Thoracic aorta (tissue), 2 donors: ENCODE measurements around the gene DMXL1. TPM values are rescaled to one million over a fixed set of nuclear protein-coding genes. Genes with fewer than 3 reads are reported as not detected.

ENCODE experiments used
- ATAC-seq: fragments of 150-250 bp; one replicate; pipeline ENCODE4 v1.8.0; 2017; ENCODE audit warnings: low read depth; ENCODE audit not compliant: insufficient number of reproducible peaks, low FRiP score
- DNase-seq: peaks from one replicate; pipeline ENCODE4 v3.0.0-alpha.2; 2020; ENCODE audit warnings: low spot score
- H3K27ac ChIP-seq, 2 donors: fragments of 200-600 bp; sonication (generic); 1 replicate in 1 of 2; 2 replicates in 1 of 2; pipeline ENCODE4 v1.5.1; 2016; ENCODE audit warnings: mild to moderate bottlenecking in 2 of 2, moderate library complexity in 2 of 2
- H3K27me3 ChIP-seq: fragments of 200-600 bp; sonication (generic); replicated peaks from 2 replicates; pipeline ENCODE4 v1.6.0; 2016; ENCODE audit warnings: mild to moderate bottlenecking; ENCODE audit not compliant: insufficient read depth
- H3K36me3 ChIP-seq: fragments of 200-600 bp; sonication (generic); one replicate; pipeline ENCODE4 v1.5.1; 2016
- H3K4me1 ChIP-seq, 2 donors: fragments of 200-600 bp; sonication (generic); 1 replicate in 1 of 2; 2 replicates in 1 of 2; pipeline versions ENCODE4 v1.5.1 to v1.6.0; 2016; ENCODE audit warnings: low read depth in 2 of 2, mild to moderate bottlenecking in 1 of 2; ENCODE audit not compliant: control insufficient read depth in 1 of 2
- H3K4me3 ChIP-seq: fragments of 200-600 bp; sonication (generic); 2 replicates; pipeline ENCODE4 v1.5.1; 2016; ENCODE audit warnings: mild to moderate bottlenecking
- H3K9me3 ChIP-seq: fragments of 200-600 bp; sonication (generic); 2 replicates; pipeline ENCODE4 v1.5.1; 2016
- CTCF ChIP-seq: fragments of 200-600 bp; sonication (generic); IDR thresholded peaks from one replicate; pipeline ENCODE4 v1.5.1; 2019; ENCODE audit warnings: antibody characterized with exemption
- total RNA-seq, 2 donors: library from RNA; depleted of rRNA; stranded (reverse); fragments of >200 nt; gene quantifications; one replicate each; pipeline versions ENCODE4 v1.1.0 to v1.2.3, GENCODE V29; 2016

DMXL1 gene
- total RNA-seq, 2 donors from 2014 or later = 47.4 to 67.6 TPM

GRCh38 chr5:119291877-119292276, 221.0 kb downstream of the DMXL1 start:
- DNase-seq = no peak
- no peaks in the 10 kb centered on the region for H3K9me3 ChIP-seq
- no peaks in the 10 kb centered on the region for H3K36me3 ChIP-seq
- H3K4me1 ChIP-seq = peaks cover 33 to 53% of the 10 kb centered on the region in 2 donors
- ATAC-seq = no peak
- no peak for TF ChIP-seq CTCF
- H3K27ac ChIP-seq = peak overlapping the region; percentile 55 to 75
- H3K4me3 ChIP-seq = peak overlapping the region; percentile 57
- H3K27me3 ChIP-seq = no peaks in the 10 kb centered on the region

- ATAC-seq = no peak
These were observed 222.0 kb downstream of the DMXL1 start for GRCh38 chr5:119292701-119293515.

DNA sequence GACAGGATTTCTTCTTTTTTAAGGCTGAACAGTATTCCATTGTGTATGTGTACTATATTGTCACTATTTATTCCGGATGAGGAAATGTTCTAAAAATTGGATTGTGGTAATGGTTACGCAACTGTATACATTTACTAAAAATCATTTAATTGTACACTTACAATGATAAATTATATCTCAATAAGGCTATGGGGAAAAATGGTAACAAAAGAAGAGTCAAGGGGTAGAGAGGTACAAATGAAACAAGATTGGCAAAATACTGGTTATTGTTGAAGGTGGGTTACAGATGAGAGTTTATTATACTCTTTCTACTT, 222.6 kb downstream of the DMXL1 start:
- Histone ChIP-seq H3K9me3 (no peaks in the 10 kb centered on the region), H3K4me3 (no peak overlapping the region), H3K27ac (no peak overlapping the region), H3K36me3 (no peaks in the 10 kb centered on the region), H3K27me3 (no peaks in the 10 kb centered on the region), H3K4me1 (peaks cover 28 to 37% of the 10 kb centered on the region in 2 donors)
- TF ChIP-seq CTCF = no peak
- ATAC-seq (no peak), DNase-seq (no peak)

More at GRCh38 chr5:119292701-119293515, 222.0 kb downstream of the DMXL1 start:
- DNase-seq = no peak
- Histone ChIP-seq H3K9me3 (no peaks in the 10 kb centered on the region), H3K27me3 (no peaks in the 10 kb centered on the region), H3K27ac (no peak overlapping the region), H3K4me1 (peaks cover 29 to 42% of the 10 kb centered on the region in 2 donors), H3K36me3 (no peaks in the 10 kb centered on the region), H3K4me3 (no peak overlapping the region)
- no peak for TF ChIP-seq CTCF

Other genes with a start within 250 kb of the DMXL1 start
- 1 to 10 TPM; 5.0 to 8.7 TPM for gene DTWD2, start 82.5 kb upstream of the DMXL1 start, total RNA-seq